Coronary artery (tissue), 2 donors: ENCODE measurements around the gene MTCH1.
A peak's percentile ranks its signal among the peaks of the same experiment; 100 is the strongest.

Experiments
- DNase-seq: peaks from one replicate; pipeline ENCODE4 v3.0.0-alpha.2; 2017; ENCODE audit warnings: low spot score
- H3K27ac ChIP-seq, 2 donors: fragments of 200-600 bp; sonication (generic); one replicate each; pipeline ENCODE4 v1.5.1; 2016 to 2019
- H3K4me3 ChIP-seq: fragments of 200-600 bp; sonication (generic); 2 replicates; pipeline ENCODE4 v1.5.1; 2016; ENCODE audit warnings: mild to moderate bottlenecking, moderate library complexity
- TF ChIP-seq, protein P1 (sequence below): fragments of 200-600 bp; sonication (generic); IDR thresholded peaks from one replicate; pipeline ENCODE4 v1.5.1; 2019; ENCODE audit warnings: antibody characterized with exemption

The MTCH1 gene

DNA sequence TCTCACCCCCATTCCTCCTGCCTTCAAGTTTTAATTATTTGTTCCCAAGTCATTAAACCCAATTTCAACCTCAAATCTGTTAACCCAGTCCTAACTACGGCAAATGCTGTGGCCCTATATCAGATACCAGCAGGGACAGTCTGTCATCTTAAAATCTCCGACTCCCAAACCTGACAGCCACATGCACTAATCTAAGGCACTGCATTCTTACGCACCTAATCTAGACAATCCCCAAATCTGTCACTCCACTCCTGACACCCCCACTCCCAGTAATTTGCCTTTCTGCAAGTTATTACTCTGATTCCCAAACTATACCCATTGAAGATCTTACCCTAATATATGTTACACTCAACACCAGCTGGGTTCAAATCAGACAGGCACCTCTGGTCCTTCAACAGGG, 2.5 kb downstream of the MTCH1 start:
- TF ChIP-seq, protein P1, sequence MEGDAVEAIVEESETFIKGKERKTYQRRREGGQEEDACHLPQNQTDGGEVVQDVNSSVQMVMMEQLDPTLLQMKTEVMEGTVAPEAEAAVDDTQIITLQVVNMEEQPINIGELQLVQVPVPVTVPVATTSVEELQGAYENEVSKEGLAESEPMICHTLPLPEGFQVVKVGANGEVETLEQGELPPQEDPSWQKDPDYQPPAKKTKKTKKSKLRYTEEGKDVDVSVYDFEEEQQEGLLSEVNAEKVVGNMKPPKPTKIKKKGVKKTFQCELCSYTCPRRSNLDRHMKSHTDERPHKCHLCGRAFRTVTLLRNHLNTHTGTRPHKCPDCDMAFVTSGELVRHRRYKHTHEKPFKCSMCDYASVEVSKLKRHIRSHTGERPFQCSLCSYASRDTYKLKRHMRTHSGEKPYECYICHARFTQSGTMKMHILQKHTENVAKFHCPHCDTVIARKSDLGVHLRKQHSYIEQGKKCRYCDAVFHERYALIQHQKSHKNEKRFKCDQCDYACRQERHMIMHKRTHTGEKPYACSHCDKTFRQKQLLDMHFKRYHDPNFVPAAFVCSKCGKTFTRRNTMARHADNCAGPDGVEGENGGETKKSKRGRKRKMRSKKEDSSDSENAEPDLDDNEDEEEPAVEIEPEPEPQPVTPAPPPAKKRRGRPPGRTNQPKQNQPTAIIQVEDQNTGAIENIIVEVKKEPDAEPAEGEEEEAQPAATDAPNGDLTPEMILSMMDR = no peak
- Histone ChIP-seq H3K4me3 (peak overlapping the region; percentile 100), H3K27ac (no peak overlapping the region)
- DNase-seq = no peak

DNA sequence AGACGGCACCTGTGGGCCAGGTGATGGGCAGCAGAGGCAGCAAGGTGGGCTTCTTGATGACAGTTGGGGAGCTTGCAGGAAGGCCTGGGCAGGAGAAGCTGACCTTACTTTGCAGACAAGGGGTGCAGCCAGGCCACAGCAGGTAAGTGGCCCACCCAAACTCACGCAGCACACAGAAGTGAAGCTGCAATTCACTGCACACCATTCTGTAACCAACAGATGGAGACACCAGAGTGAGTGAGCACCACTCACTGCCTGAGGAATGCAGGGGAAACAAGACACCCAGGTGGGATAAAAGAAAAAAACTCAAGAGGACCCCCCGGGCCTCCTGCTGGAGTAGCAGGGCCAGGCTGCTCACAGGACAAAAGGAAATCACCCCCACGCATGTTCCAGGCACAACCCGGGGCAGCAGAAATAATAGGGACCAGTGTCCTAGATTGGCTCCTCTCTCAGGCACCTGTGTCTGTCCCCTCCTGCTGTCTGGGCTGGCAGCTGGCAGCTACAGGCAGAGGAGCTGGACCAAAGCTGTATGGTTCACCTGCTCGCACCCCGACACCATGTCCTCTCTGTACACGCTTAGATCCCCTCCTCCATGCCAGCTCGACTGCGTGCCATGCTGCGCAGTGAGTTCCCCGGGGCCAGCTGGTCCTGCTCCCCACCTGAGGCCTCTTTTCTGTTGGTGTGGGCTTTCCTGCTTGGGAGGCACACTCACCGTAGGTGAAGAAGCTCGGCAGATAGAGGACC, 4.9 kb downstream of the MTCH1 start:
- DNase-seq = no peak
- H3K27ac ChIP-seq = no peak overlapping the region
- TF ChIP-seq, protein P1 = no peak
- H3K4me3 ChIP-seq = no peak overlapping the region

DNA sequence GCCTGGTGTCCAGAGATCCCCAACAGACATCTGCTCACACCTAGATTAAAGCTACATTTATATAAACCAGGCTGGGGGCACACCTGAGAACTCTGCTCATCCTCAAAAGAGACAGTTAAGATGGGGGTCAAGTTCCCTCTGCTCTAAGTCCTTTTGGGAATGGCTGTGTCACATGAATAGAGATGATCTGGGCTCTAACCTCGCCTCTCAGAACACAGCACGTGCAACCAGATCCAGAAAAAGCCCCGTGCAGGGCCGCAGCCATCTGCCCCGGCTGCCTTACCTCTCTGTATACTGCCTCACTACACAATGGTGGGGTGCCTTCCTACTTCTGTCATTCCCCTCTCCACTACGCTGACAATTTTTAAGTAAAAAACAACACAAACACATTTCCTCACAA, 5.9 kb downstream of the MTCH1 start:
- TF ChIP-seq, protein P1 = no peak
- Histone ChIP-seq H3K27ac (peak overlapping the region in 1 of 2 donors; percentile 16), H3K4me3 (no peak overlapping the region)
- DNase-seq = no peak

DNA sequence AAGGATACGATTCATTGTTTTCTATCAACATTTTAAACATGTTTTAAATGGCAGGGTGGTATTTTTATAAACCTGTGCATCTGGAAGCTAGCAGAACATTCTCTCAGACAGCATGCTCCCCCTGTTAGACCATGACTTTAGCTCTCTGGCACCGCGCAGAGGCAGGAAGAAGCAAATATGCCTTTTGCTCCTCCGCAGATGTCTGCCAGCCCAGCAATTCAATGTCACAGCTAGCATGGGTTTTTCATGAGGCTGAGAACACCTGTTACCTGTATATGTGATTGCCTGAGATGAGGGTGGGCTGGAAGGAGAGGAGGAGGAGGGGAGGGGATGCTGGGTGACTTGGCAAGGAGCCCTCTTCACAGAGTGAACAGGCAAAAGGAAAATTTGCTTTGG, 6.7 kb downstream of the MTCH1 start:
- Histone ChIP-seq H3K4me3 (no peak overlapping the region), H3K27ac (no peak overlapping the region)
- DNase-seq = no peak
- TF ChIP-seq, protein P1 = peak; percentile 43

DNA sequence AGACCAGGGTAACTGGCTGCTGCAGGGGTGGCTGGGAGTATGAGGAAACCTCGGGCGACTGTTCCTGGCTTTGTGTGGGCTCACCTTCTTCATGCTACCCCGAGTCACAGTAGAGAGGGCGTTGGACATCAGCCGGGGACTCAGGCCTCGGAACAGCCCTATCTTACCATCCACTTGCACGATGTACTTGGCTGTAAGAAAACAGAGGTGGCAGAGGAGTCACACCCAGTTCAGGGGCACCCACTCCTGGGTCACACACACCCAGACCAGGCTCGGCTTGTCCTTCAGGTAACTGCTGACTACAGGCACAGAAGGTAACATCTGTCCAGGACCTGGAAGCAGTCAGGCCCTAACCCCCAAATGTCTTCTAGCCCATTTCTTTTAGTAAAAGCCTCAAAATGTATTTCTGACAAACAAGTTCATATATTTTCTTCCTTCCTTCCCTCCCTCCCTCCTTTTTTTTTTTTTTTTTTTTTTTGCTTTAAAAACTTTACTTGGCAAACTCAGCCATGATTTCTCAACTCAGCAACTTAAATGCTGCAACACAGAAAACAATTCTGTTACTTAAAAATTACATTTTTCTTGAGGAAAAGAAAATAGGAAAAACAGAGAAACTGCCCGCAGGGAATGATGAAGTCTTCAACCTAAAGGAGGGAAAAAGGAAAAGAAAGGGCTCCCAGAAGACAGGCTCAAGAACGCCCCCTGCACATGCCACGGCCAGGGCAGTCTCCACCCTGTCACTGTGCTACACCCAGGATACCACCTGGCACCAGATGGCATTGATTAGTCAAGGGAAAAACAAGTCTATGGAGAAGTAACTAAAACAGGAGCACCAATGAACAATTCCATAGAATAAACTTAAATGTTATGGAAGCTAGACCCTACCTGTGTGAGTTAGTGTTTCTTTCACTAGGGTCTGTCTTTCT, 7.3 kb downstream of the MTCH1 start:
- DNase-seq = no peak
- Histone ChIP-seq H3K27ac (peak overlapping the region in 1 of 2 donors; percentile 5), H3K4me3 (no peak overlapping the region)
- TF ChIP-seq, protein P1 = no peak

DNA sequence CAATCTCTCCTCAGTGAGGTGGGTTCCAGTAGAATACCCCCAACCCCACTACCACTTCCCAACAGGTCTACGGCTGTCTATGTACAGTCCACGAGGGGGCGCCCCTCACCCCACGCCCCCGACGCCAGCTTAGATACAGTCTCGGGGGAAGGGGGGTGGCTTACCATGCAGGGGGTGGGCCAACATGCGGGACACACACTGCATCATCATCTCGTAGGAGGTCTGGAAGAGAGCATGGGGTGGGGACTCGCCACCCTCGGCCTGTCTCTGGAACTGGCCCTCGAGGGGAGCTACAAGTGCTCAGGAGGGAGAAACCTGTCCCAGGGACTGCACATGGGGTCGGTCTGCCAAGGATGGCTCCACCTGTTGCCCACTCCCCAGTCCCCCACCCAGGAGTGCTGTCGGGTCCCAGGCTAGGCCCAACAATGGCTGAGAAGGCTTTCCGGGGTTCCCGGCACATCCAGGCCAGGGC, 8.5 kb downstream of the MTCH1 start:
- Histone ChIP-seq H3K27ac (no peak overlapping the region), H3K4me3 (no peak overlapping the region)
- DNase-seq = no peak
- TF ChIP-seq, protein P1 = peak; percentile 34
